Uterus (tissue), 4 donors: Measurements from ENCODE around the gene HRH2. TPM values are rescaled to one million over a fixed set of nuclear protein-coding genes. Genes with fewer than 3 reads are reported as not detected.
"Not testable (repeated sequence)": the region's sequence is repeated elsewhere in the genome, so short reads cannot be mapped to it uniquely, and the experiment has no call there.

ENCODE experiments used
- DNase-seq, 2 donors: peaks; one replicate each; pipeline ENCODE4 v3.0.0-alpha.2; 2019 to 2020
- H3K27ac ChIP-seq, 2 donors: fragments of 200-600 bp; sonication (generic); 1 replicate in 1 of 2; 2 replicates in 1 of 2; pipeline ENCODE4 v1.5.1; 2016 to 2018
- H3K27me3 ChIP-seq, 2 donors: fragments of 200-600 bp; sonication (generic); one replicate each; pipeline ENCODE4 v1.5.1; 2018 to 2019; ENCODE audit warnings: control low read depth in 1 of 2
- H3K36me3 ChIP-seq, 2 donors: fragments of 200-600 bp; sonication (generic); one replicate each; pipeline ENCODE4 v1.5.1; 2019; ENCODE audit warnings: control low read depth in 1 of 2
- H3K4me1 ChIP-seq, 2 donors: fragments of 200-600 bp; sonication (generic); one replicate each; pipeline ENCODE4 v1.5.1; 2018 to 2019; ENCODE audit warnings: control low read depth in 1 of 2
- H3K4me3 ChIP-seq, 2 donors: fragments of 200-600 bp; sonication (generic); 1 replicate in 1 of 2; 2 replicates in 1 of 2; pipeline ENCODE4 v1.5.1; 2018 to 2019; ENCODE audit warnings: mild to moderate bottlenecking in 1 of 2
- H3K9me3 ChIP-seq, 2 donors: fragments of 200-600 bp; sonication (generic); one replicate each; pipeline ENCODE4 v1.5.1; 2019; ENCODE audit warnings: control low read depth in 1 of 2
- POLR2A ChIP-seq, 2 donors: fragments of 450-650 bp; IDR thresholded peaks; one replicate each; pipeline ENCODE4 v1.6.1; 2016; ENCODE audit warnings: antibody characterized with exemption in 2 of 2, mild to moderate bottlenecking in 1 of 2, moderate library complexity in 1 of 2
- intact Hi-C: fragments of 100-400 bp; cut with DNase I; formaldehyde crosslinking; loops from one replicate; pipeline ENCODE4 v1.15.1; 2023; ENCODE audit warnings: low total_unique reads
- total RNA-seq, 4 donors: library from RNA; depleted of rRNA in 3 of 4; stranded (reverse); fragments of >200 nt in 3 of 4; gene quantifications; one replicate each; pipeline versions ENCODE4 v1.1.0 to v1.2.4, GENCODE V29; 2014 to 2023
- TF ChIP-seq, protein P1 (sequence below), 4 experiments: fragments of 200-600 bp in 2 of 4; fragments of 450-650 bp in 2 of 4; sonication (generic) in 2 of 4; IDR thresholded peaks; one replicate each; pipeline ENCODE4 v1.5.1; 2016 to 2019; ENCODE audit warnings: antibody characterized with exemption in 4 of 4, mild to moderate bottlenecking in 2 of 4, moderate library complexity in 1 of 4
- donor health status: DM: yes; HTN: yes; CAD: no.

The HRH2 gene
- total RNA-seq, 4 donors from 2014 or later: 0.51 to 4.4 (median 4.1) TPM; not detected in 1

DNA sequence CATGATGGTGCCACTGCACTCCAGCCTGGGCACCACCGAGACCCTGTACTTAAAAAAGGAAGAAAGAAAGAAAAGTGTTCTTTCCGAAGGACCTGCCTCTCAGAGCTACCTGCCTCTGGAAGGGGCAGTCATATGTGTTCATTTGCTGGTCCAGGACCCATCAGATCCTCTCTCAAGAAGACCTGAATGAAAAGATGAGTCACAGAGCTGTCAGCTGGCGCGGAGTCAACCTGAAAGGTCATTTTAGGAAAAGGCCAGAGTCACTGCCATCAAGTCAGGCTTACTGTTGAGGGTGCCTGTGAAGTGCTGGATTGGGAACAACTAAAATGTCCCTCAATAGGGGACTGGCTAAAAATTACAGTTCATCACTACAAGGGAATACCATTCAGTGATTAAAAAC, 14.9 kb upstream of the HRH2 start:
- H3K27ac ChIP-seq: no peak overlapping the region
- intact Hi-C loops: no loop called here

DNA sequence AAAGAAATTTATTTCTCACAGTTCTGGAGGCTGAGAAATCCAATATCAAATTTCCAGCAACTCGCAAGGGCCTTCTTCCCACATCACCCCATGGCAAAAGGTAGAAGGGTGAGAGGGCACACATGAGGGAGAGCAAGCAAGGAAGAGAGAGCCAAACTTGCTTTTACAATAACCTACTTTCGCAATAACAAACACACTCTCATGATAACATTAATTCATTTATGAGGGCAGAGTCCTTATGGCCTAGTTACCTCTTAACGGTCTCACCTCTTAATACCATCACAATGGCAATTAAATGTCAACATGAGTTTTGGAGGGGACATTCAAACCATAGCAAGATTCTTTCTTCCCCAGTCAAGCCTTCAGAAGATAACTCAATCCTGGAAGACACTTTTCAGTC, 11.6 kb upstream of the HRH2 start:
- intact Hi-C loops: no loop called here
- H3K4me1 ChIP-seq: no peaks in the 10 kb centered on the region
- TF ChIP-seq, protein P1, sequence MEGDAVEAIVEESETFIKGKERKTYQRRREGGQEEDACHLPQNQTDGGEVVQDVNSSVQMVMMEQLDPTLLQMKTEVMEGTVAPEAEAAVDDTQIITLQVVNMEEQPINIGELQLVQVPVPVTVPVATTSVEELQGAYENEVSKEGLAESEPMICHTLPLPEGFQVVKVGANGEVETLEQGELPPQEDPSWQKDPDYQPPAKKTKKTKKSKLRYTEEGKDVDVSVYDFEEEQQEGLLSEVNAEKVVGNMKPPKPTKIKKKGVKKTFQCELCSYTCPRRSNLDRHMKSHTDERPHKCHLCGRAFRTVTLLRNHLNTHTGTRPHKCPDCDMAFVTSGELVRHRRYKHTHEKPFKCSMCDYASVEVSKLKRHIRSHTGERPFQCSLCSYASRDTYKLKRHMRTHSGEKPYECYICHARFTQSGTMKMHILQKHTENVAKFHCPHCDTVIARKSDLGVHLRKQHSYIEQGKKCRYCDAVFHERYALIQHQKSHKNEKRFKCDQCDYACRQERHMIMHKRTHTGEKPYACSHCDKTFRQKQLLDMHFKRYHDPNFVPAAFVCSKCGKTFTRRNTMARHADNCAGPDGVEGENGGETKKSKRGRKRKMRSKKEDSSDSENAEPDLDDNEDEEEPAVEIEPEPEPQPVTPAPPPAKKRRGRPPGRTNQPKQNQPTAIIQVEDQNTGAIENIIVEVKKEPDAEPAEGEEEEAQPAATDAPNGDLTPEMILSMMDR (IDR thresholded peaks at IDR 0.05): no peak
- TF ChIP-seq POLR2A (IDR thresholded peaks at IDR 0.05): no peak
- no peak overlapping the region for H3K4me3 ChIP-seq
- no peaks in the 10 kb centered on the region for H3K27me3 ChIP-seq
- DNase-seq: no peak
- no peak overlapping the region for H3K27ac ChIP-seq
- H3K9me3 ChIP-seq: no peaks in the 10 kb centered on the region
- no peaks in the 10 kb centered on the region for H3K36me3 ChIP-seq

More for the DNA sequence above, 14.9 kb upstream of the HRH2 start:
- no peak for DNase-seq
- no peak for TF ChIP-seq POLR2A (IDR thresholded peaks at IDR 0.05)
- TF ChIP-seq, protein P1 (IDR thresholded peaks at IDR 0.05): no peak
- Histone ChIP-seq H3K4me3 (no peak overlapping the region), H3K27me3 (no peaks in the 10 kb centered on the region), H3K9me3 (no peaks in the 10 kb centered on the region), H3K4me1 (no peaks in the 10 kb centered on the region), H3K36me3 (no peaks in the 10 kb centered on the region)

DNA sequence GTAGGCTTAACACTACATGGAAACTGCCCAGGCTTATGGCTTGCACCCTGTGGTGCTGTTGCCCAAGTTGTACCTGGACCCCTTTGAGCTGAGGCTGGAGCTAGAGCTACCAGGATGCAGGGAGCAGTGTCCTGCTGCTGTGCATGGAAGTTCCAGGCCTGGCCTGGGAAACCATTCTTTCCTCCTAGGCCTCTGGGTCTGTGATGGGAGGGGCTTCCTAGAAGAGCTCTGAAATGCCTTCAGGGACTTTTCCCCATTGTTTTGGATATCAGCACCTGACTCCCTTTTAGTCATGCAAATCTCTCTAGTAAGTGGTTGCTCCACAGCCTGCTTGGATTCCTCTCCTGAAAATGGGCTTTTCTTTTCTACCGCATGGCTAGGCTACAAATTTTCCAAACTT, 7.9 kb upstream of the HRH2 start:
- Histone ChIP-seq H3K9me3 (no peaks in the 10 kb centered on the region), H3K36me3 (no peaks in the 10 kb centered on the region), H3K27ac (no peak overlapping the region), H3K27me3 (no peaks in the 10 kb centered on the region), H3K4me3 (no peak overlapping the region), H3K4me1 (no peaks in the 10 kb centered on the region)
- intact Hi-C loops: no loop called here
- TF ChIP-seq, protein P1 (IDR thresholded peaks at IDR 0.05): no peak
- no peak for TF ChIP-seq POLR2A (IDR thresholded peaks at IDR 0.05)
- no peak for DNase-seq

DNA sequence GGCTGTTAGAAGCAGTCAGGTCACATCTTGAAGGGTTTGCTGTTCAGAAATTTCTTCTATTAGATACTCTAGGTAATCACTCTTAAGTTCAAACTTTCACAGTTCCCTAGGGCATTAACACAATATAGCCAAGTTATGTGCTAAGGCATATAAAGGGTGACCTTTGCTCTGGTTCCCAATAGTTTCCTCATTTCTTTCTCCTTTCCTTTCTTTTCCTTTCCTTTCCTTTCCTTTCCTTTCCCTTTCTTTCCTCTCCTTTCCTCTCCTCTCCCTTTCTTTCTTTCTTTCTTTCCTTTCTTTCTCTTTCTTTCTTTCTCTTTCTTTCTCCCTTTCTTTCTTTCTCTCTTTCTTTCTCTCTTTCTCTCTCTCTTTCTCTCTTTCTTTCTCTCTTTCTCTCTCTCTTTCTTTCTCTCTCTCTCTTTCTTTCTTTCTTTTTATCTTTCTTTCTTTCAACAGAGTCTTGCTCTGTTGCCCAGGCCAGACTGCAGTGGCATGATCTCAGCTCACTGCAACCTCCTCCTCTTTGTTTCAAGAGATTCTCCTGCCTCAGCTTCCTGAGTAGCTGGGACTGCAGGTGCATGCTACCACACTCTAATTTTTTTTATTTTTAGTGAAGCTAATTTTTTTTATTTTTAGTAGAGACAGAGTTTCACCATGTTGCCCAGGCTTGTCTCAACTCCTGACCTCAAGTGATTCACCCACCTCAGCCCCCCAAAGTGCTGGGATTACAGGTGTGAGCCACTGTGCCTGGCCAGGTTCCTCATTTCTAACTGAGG, 7.3 kb upstream of the HRH2 start:
- H3K9me3 ChIP-seq, DNase-seq, H3K27me3 ChIP-seq, intact Hi-C loops, H3K36me3 ChIP-seq, H3K4me1 ChIP-seq, H3K4me3 ChIP-seq, H3K27ac ChIP-seq: not testable (repeated sequence)

DNA sequence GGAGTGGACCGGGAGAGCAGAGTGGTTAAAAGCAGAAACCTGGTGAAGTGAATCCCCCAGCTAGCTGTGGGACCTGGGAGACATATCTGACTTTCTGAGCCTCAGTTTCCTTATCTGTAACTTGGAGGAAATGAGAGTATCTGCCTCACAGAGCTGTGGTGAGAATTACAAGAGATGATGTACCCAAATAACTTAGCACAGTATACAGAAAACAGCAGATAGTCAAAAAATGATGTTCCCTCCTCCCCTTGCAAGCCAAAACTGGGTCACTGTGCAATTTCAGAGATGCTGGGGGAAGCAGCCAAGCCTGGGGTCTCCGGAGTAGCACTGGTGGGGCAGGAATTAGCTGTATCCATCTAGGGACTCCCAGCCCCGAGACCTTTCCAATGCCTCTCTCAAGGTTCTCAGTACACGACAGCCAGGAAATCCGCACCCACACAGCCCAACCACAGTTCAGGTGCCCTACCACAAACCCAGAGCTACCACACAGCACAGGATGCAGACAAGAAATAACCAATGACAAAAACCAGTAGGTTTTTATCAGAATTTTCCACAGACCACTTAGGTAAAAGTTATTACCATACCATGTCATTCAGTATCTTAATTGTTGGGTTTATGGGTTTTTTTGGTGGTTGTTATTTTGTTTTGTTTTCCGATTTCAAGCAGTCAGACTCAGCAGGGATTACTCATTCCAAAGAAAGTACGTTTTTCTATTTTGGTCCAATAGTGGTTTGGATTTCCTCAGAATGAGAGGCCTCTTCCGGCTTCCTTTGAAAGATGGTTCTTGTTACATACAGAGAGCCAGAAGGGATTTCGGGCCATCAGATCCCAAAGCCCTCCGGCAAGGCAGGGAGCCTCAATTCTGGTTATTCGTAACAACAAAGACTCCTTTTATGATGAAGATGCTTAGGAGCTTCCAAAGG, 4.9 kb upstream of the HRH2 start:
- Histone ChIP-seq H3K27ac (peak overlapping the region in 1 of 2 donors; percentile 6), H3K9me3 (no peaks in the 10 kb centered on the region), H3K27me3 (no peaks in the 10 kb centered on the region), H3K36me3 (no peaks in the 10 kb centered on the region), H3K4me1 (no peaks in the 10 kb centered on the region), H3K4me3 (no peak overlapping the region)
- intact Hi-C loops: no loop called here
- TF ChIP-seq, protein P1 (IDR thresholded peaks at IDR 0.05): no peak
- TF ChIP-seq POLR2A (IDR thresholded peaks at IDR 0.05): no peak
- no peak for DNase-seq
